HG02884 (cell line): ENCODE data around the gene CALHM2.
A peak's percentile ranks its signal among the peaks of the same experiment; 100 is the strongest.
"Not testable (repeated sequence)": the region's sequence is repeated elsewhere in the genome, so short reads cannot be mapped to it uniquely, and the experiment has no call there.

Source experiments
- ATAC-seq: cut with Tn5 transposase; IDR thresholded peaks from one replicate; pipeline ENCODE4 v1.9.1; 2021; ENCODE audit warnings: mild to moderate bottlenecking, moderate library complexity; ENCODE audit not compliant: unreplicated experiment

The CALHM2 gene, protein sequence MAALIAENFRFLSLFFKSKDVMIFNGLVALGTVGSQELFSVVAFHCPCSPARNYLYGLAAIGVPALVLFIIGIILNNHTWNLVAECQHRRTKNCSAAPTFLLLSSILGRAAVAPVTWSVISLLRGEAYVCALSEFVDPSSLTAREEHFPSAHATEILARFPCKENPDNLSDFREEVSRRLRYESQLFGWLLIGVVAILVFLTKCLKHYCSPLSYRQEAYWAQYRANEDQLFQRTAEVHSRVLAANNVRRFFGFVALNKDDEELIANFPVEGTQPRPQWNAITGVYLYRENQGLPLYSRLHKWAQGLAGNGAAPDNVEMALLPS

DNA sequence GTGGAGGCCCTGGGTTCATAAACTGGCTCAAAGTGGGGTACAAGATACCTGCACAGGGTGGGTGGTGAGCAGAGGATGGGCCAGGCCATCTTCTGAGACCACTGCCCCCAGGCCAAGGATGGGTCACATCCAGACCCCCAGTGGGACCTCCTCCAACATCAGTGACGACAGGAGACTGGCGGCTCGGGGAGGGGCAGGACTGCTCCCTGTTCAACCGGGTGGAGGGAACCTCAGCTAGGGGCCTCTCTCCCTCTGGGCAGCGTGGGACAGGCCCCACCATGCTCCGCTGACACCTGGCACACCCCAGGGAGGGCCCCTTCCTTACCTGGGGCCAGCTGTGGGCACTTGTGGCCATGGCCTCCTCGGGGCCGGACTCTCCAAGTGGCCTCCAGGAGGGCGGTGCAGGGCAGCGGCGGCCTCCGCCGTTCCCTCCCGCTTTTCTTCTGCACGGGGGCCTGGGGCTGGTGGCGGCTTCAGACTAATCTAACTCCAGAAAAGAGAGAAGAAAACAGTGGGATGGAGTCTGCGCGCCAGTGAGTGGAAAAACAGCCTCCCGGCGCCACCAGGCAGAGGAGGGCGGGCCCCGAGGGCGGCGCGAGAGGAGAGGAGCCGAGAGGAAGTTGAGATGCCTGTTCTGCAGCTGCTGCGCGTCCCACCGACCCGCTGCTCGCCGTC is at the start of gene CALHM2:
CALHM2 (minus strand) TSS at position 540 of the 675 bp plus-strand sequence. CDS start 2,429 bp downstream, outside the sequence.
- peak; percentile 66 for ATAC-seq

DNA sequence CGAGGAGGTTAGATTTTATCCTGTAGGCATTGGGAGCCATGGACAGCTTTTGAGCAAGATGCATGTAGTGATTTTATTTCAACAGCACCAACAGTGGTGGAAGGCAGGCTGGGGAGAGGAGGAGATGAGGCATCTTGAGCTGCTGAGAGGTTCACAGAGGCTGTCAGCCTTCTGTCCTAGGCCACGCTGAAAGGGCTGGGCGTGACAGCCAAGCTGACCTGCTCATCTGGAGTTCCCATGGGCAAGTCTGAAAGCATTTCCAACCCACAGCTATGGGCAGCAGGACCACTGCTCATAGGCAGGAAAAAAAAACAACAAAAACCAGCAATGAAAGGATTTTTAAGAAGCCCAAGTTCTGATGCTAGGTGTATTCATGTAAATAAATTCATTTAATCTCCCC is 49.0 kb upstream of the CALHM2 start:
- no peak for ATAC-seq

DNA sequence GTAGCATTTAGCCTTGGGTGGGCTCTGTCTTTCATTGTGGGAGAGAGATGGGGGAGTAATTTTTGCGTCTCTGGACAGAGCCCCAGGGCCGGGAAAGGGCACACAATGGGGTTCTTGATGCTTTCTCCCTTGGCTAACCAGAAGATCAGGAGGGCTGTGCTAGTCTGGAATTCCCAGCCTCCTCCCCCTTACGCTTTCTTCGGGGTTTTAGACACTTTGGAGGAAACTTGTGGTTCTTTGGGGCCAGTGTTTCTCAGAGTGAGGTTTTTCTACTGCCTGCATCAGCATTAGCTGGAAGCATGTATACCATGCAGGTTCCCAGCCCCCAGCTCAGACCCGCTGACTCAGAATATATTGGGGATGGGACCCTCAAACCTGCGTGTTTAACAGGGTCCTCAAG is 48.3 kb upstream of the CALHM2 start:
- no peak for ATAC-seq

DNA sequence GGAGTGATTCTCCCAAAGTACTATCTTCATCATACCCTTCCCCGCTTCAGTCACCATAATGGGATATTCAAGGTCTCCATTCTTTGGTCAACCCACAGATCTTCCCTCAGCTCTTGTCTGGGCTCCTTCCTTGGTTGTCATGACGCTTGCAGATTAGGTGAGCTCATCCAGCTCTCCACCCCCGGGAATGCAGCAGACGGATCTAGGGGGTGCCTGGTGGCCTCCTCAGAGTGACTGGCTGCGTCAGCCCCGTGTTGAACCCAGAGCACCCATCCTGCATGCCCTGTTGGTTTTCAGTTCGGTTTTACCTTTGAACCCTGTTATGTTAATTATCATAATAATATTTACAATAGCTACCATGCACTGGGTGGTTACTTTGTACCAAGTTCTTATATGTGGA is 47.7 kb upstream of the CALHM2 start:
- ATAC-seq, result no peak

DNA sequence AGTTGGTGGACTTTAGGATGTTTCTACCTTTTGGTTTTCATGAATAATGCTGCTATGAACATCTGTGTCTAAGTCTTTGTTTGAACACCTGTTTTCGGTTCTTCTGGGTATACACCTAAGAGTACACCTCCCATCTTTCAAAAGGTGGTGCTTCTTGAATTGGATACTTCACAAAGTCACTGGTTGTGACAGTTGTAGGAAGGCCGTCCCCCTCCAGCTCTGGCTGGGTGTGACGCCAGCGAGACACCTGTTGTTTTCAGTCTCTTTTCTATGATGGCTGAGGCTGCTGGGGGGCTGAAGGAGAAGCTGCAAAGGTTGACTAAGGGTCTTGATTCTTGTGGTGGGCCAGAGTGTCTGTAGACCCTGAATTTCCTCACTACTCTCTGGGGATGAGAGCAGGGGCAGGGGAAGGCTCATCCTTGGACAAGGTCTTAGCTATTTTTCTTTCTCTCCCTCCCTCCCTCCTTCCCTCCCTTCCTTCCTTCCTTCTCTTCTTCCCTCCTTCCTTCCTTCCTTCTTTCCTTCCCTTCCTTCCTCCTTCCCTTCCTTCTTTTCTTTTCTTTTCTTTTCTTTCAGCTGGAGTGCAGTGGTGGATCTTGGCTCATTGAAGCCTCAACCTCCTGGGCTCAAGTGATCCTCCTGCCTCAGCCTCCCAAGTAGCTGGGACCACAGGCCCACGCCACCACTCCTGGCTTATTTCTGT is 46.9 kb upstream of the CALHM2 start:
- no peak for ATAC-seq

DNA sequence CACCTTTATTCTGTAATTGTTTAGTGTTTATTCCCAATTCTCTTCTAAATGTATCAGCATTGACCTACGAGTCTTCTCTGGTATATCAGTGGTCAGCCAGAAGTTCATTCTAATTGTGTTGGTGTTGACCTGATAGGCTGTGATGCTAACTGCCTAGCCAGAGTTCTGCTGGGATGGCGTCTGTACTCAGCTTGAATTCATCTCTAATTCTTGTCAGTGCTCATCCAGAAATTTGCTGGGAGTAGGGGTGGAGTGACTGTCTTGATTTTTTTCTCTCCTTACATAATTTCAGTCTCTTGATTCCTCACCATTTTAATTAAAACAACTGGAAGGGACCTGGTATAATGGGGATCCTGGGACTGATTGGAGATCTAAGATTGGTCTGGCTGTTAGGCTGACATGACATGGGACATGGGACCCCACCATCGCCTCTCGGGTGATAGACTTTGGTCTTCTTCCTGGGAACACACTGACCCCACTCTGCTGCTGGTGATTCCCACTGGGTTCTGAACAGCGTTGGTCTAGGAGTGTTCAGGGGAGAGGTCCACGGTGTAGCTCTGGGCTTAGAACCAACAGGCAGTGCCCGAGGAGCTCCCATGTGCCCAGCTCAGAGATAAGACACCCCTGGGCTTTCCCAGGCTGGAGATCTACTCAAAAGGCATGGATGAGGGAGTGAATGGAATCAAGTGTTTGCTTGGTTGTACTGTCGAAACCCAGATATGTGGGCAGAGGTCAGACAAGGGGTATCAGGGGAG is 45.2 kb upstream of the CALHM2 start:
- ATAC-seq, result no peak

DNA sequence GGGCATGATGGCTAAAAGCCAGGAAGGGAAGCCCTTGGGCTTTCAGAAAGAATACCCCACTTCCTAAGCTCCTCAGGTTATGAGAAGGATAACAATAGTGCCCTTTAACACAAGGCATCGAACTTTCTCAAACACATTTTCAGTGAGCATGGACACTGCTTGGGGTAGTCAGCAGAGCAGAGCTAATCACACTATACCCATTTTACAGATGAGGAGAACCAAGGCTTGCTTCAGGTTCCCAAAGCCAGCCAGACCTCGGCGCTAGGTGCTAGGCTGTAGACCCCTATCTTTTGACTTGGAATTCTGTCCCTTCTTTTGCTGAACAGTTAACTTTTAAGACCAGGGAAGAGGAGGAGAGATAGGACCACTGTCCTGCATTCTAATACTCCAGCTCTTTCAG is 43.2 kb upstream of the CALHM2 start:
- ATAC-seq, result no peak

DNA sequence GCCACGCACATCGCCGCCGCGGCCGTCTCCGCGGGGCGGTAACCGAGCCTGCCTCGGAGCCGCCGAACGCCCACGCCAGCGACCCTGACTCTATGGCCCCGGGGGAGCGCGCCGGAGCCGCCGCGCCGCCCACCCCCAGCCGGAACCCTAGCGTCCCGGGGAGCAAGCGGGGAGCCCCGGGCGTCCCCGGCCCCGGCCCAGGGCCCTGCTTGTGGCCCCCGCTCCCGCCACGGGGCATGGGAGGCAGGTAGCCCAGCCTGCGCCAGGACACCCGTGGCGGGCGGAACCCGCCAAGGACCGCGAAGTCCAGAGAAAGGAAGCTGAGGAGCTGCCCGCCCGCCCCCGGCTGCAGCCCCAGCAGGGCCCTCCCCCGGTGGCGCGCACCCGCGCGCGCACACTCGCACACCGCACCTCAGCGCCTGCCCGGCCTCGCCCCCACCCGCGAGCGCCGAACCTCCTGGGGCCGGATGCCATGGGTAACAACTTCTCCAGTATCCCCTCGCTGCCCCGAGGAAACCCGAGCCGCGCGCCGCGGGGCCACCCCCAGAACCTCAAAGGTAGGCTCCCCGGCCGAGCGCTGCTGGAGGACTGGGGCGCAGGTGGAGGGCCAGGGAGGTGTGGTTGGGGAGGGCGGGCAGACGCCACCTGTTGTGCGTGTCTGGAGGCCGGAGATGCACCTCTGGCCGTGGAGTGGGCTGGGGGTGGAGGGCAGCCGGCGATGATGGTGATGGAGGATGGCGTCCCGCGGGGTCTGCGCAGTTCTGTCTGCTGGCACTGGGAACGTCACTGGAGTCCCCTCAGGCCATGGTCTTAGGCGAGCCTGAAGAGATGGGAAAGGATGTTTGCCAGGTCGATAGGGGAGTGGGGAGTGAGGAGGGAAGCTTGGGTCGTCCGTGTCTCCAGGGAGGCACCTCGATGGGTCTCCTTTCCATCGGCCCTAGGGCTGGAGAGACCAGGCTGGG is 42.0 kb upstream of the CALHM2 start:
- no peak for ATAC-seq

DNA sequence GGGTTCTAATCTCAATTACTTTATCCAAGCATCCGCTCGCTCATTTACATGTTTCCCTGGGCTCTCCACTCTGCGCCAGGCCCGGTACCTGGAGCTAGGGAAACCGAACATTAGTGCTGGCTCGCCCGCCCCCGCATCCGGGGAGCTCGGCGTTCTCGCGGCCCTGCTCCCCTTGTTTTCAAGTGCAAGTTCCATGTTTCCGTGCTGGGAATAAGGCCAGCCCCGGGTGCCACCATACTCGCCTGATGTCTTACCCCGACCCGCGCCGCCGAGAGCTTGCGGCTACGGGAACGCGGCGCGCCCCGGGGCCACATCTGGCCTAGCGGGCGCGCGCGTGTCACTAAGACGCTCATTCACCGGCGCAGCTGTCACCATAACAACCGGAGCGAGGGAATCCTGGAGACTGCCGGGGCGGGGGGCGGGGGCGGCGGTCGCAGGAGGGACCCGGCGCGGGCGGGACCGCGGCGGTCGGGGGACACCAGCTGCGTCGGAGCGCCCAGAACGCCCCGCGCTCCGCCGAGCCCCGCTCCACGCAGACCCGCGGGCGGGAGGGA is 41.3 kb upstream of the CALHM2 start, which contains the start of gene NEURL1:
NEURL1 (plus strand) TSS at position 344 of the 554 bp plus-strand sequence. CDS start 683 bp downstream, outside the sequence.
- no peak for ATAC-seq

DNA sequence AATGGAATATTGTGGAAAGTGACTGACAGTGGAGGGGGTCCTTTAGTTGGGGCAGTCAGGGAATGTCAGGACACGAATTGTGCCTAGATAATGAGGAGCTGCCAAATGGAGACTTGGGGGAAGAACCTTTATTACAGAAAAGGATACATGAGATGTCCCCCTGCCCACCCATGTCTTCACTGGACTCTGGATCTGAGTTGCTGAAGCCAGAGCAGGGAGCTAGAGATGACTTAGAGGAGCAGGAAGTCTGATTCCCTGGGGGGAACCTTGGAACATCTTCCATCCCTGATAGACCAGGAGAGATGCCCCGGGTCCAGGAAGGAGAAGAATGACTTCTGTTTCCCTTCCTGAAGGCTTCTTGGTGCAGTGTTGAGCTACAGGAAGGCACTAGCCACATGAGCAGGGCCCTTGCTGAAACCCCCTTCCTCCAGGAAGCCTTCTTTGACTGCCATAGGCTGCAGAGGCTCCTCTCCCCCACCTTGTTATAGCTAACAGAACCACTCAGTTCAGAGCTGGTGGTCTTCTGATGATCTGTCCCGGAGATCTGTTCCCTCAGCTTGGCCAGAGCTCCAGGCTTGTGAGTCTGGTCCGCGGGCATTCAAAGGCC is 40.6 kb upstream of the CALHM2 start:
- no peak for ATAC-seq

DNA sequence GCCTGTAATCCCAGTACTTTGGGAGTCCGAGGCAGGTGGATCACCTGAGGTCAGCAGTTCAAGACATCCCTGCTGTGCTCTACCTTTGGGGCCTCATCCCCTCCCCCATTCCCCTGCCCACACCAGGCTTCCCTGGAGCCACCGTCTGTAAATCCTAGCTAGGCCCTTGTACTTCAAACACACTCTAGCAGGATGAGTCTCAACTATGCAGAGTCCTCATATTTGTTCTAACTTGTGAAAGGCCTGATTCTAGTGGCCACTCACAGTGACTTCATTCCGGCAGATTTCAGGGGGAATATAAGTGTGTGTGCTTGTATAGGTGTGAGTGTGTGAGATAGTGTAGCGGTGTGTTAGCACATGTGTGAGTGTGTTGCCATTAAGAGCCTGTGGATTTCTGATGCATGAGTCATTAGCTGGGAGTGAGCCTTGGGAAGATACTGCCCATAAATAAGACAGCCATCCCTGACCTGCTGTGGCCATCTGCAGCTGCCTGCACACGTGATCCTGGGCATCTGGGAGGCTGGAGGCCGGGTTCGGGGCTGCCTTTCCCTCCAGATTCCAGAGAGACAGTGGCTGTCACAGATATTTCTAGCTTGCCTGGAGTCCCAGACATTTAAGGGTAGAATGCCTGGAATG is 39.7 kb upstream of the CALHM2 start:
- no peak for ATAC-seq

DNA sequence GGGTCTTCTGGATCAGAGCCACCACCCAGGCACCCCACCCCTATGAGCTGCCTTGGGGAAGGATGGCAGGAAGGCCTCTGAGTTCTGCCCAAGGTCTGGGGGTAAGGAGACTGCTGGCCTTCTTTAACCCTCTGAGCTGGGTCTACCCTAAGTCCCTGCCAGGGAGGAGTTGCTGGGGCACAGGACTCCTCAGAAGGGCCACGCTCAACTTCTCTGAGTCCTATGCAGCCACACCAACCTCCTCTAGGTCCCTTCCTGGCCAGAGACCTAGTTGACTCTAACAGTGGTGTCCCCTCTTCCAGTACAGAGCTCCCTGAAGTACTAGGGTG is 38.8 kb upstream of the CALHM2 start:
- ATAC-seq, result no peak

DNA sequence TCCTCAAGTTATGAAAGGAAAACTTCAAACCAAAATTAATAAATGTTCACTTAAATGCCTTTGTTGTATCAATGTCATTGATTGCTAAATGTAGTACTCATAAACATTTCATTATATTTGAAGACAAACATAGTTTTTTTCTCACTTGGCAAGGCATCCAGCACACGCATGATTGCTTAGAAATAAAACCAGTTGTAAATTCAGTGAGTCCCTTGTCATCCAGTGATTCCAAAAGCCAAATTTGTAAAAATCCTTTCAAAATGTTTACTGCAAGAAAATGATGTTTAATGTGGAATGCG is 35.2 kb upstream of the CALHM2 start:
- no peak for ATAC-seq

DNA sequence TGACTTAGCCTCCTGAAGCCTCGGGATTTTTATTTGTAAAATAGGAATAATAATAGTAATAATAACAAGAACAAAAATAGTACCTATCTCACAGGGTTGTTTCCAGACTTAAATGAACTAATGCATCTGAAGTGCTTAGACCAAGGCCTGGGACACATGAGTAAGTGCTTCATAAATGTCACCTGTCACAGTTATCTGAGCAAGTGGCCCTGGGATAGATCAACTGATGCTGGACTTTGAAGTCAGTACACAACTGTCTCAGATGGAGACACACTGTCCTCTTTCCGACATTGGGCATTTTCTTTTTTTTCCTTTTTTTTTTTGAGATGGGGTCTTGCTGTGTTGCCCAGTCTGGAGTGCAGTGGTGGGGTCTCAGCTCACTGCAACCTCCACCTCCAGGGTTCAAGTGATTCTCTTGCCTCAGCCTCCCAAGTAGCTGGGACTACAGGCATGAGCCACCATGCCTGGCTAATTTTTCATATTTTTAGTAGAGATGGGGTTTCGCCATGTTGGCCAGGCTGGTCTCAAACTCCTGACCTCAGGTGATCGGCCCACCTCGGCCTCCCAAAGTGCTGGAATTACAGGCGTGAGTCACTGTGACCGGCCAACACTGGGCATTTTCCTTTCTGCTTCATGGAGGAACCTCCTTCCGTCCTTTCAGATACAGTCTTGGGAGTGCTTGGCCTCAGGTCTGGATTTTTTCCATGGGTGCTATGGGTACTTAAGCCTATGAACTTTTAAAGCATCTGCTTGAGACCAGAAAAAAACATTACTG is 34.7 kb upstream of the CALHM2 start:
- ATAC-seq, result not testable (repeated sequence)

DNA sequence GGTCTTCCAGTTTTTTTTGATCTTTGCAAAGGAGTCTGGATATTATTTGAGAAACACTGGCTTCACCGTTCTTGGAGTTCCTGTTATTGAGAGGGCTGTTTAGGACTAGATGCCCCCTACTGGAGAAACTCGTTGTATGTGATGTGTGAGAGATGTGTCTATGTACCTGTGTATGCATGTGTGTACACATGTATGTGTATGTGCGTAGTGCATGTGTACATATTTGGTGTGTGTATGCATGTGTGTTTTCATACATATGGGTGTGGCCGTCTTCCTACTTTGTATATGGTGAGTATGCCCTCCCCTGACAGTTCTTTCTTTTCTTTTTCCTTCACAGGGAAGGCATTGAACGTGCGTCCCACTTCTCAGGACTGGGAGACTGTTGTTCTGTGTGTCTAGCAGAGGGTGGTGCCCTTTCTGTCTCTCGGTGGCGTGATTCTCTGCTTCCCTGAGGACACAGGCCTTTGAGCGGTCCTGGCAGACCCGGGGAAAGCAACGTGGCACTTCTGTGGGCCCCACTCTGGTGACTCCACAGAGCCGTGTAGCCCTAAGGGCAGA is 29.9 kb upstream of the CALHM2 start:
- no peak for ATAC-seq

DNA sequence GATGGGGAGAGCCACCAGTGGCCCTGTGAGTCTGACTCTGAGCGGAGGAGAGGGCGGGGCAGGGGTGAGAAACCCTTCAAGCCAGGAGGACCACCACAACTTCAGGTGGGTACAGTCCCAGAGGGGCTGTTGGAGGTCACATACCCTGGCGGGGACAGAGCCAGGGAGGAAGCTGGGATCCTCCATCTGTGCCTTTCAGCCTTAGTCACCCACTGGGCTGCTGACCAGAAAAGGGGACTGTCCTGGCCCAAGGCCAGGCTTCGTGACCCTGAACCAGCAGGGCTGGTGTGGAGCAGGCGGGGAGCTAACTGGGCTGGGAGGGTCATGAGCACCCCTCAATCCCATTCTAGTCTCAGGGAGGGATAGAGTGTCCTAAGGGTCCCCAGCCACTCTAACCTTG is 28.4 kb upstream of the CALHM2 start:
- no peak for ATAC-seq

DNA sequence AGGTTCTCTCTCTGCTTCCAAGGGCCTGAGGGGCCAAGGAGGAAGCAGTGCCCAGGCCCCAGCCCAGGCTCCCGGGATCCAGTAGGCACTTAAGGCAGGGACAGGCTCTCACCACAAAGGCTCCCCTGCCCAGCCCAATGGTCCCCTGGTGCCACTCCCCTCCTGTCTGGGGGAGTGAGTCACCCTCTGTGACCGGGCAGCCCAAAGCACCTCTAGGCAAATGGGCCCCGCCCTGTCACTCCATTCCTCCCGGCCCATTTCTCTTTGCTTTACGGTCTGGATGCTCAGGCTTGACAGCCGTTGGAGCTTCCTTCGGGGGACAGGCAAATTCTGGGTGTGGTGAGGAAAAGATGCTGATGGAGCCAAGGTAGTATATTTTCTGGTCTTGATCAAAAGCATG is 27.0 kb upstream of the CALHM2 start, which contains the start of gene CALHM3:
CALHM3 (minus strand) TSS at position 106 of the 400 bp plus-strand sequence. CDS start 208 bp downstream, outside the sequence.
- ATAC-seq, result no peak

DNA sequence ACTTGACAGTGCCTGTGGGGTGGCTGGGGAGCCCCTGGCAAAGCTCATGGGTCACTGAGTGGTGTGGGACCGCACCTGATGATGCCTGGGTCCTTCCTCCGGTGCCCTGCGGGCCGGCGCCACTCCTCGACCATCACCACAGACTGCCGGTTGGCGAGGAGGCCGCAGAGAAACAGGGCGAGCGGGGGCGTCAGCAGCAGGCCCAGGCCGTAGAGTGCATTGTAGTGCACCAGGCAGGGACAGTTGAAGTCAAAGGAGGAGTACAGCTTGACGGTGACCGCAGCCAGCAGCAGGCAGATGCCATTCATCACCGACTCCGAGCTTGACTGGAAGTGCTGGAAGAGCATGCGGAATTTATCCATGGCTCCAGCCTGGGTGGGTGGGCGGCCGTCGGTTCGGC is 26.5 kb upstream of the CALHM2 start:
- no peak for ATAC-seq
